DOHH2 (cell line): ENCODE measurements around the gene LLGL1.
A peak's percentile ranks its signal among the peaks of the same experiment; 100 is the strongest.

ENCODE experiments used
- H3F3A ChIP-seq: fragments of 200-600 bp; sonication (generic), shearing (Covaris generic); 2 replicates; pipeline ENCODE4 v1.6.0; 2016; ENCODE audit warnings: antibody characterized with exemption, mild to moderate bottlenecking; ENCODE audit not compliant: control insufficient read depth, insufficient read depth
- H3K27ac ChIP-seq: fragments of 200-600 bp; sonication (generic); 2 replicates; pipeline ENCODE4 v1.5.1; 2014; ENCODE audit warnings: low read depth, mild to moderate bottlenecking, low read length, moderate library complexity
- H3K27me3 ChIP-seq: fragments of 200-600 bp; sonication (generic); 2 replicates; pipeline ENCODE4 v1.6.1; 2014; ENCODE audit warnings: mild to moderate bottlenecking, low read length, mixed read lengths; ENCODE audit not compliant: control insufficient read depth
- H3K36me3 ChIP-seq: fragments of 200-600 bp; sonication (generic); 2 replicates; pipeline ENCODE4 v1.6.1; 2014; ENCODE audit warnings: mild to moderate bottlenecking, low read length, moderate library complexity, mixed read lengths; ENCODE audit not compliant: control insufficient read depth
- H3K4me1 ChIP-seq: fragments of 200-600 bp; sonication (generic); 2 replicates; pipeline ENCODE4 v1.6.1; 2014; ENCODE audit warnings: mild to moderate bottlenecking, low read length, mixed read lengths; ENCODE audit not compliant: control insufficient read depth
- H3K4me2 ChIP-seq: fragments of 200-600 bp; sonication (generic); 2 replicates; pipeline ENCODE4 v1.6.0; 2014; ENCODE audit warnings: mild to moderate bottlenecking, low read length, moderate library complexity
- H3K4me3 ChIP-seq: fragments of 200-600 bp; sonication (generic); 2 replicates; pipeline ENCODE4 v1.5.1; 2014; ENCODE audit warnings: mild to moderate bottlenecking, low read length, mixed read lengths
- H3K79me2 ChIP-seq: fragments of 200-600 bp; sonication (generic); 2 replicates; pipeline ENCODE4 v1.6.1; 2014; ENCODE audit warnings: mild to moderate bottlenecking, low read length, mixed read lengths; ENCODE audit not compliant: control insufficient read depth
- H3K9me2 ChIP-seq: fragments of 200-600 bp; sonication (generic); replicated peaks from 2 replicates; pipeline ENCODE4 v1.6.1; 2014; ENCODE audit warnings: mild to moderate bottlenecking, low read length, mixed read lengths; ENCODE audit not compliant: control insufficient read depth
- H3K9me3 ChIP-seq: fragments of 200-600 bp; sonication (generic); 2 replicates; pipeline ENCODE4 v1.6.1; 2014; ENCODE audit warnings: antibody characterized with exemption, low read length, mixed read lengths; ENCODE audit not compliant: control insufficient read depth, insufficient read depth
- H4K20me1 ChIP-seq: fragments of 200-600 bp; sonication (generic); 2 replicates; pipeline ENCODE4 v1.6.0; 2014; ENCODE audit warnings: low read depth, mild to moderate bottlenecking, antibody characterized with exemption, low read length, moderate library complexity; ENCODE audit not compliant: control insufficient read depth, insufficient read depth
- CTCF ChIP-seq: fragments of 200-600 bp; sonication (generic); IDR thresholded peaks from one replicate; pipeline ENCODE4 v1.5.1; 2014; ENCODE audit warnings: antibody characterized with exemption, mild to moderate bottlenecking, low read depth, low read length; ENCODE audit not compliant: poor library complexity, severe bottlenecking
- EZH2phosphoT487 ChIP-seq: fragments of 200-600 bp; sonication (generic); IDR thresholded peaks from 2 replicates; pipeline ENCODE4 v1.6.1; 2017; ENCODE audit warnings: borderline replicate concordance, mild to moderate bottlenecking, antibody characterized with exemption, low read length, moderate library complexity, mixed read lengths

Gene LLGL1

GRCh38 chr17:18261146-18261515 is 35.7 kb downstream of the LLGL1 start:
- 0 out of 2 replicates have a peak, but pooled peaks cover 7% of the 10 kb centered on the region for H4K20me1 ChIP-seq

GRCh38 chr17:18261659-18262058 is 36.2 kb downstream of the LLGL1 start:
- peaks cover 4% of the 10 kb centered on the region; the same call in 1 of the 2 replicates for H3K36me3 ChIP-seq

More at GRCh38 chr17:18261146-18261515, 35.7 kb downstream of the LLGL1 start:
- Histone ChIP-seq H3K27me3 (no peaks in the 10 kb centered on the region), H3K4me1 (peaks cover 34% of the 10 kb centered on the region), H3K9me2 (no peaks in the 10 kb centered on the region), H3K4me3 (peak overlapping the region; percentile 82), H3K79me2 (peaks cover 24% of the 10 kb centered on the region), H3K4me2 (peak overlapping the region; percentile 87), H3K9me3 (no peaks in the 10 kb centered on the region), H3K36me3 (peaks cover 10% of the 10 kb centered on the region), H3K27ac (peak overlapping the region; percentile 58), H3F3A (no peaks in the 10 kb centered on the region)
- TF ChIP-seq CTCF (no peak), EZH2phosphoT487 (no peak)

GRCh38 chr17:18262111-18262510 is 36.7 kb downstream of the LLGL1 start:
- H3K4me1 ChIP-seq: peaks cover 31% of the 10 kb centered on the region
- no peak overlapping the region for H3K27ac ChIP-seq
- H3K27me3 ChIP-seq: no peaks in the 10 kb centered on the region
- H3K36me3 ChIP-seq: no peaks in the 10 kb centered on the region
- no peaks in the 10 kb centered on the region for H3K9me2 ChIP-seq
- TF ChIP-seq CTCF: no peak
- TF ChIP-seq EZH2phosphoT487: no peak
- H4K20me1 ChIP-seq: 0 out of 2 replicates have a peak, but pooled peaks cover 4% of the 10 kb centered on the region
- no peaks in the 10 kb centered on the region for H3F3A ChIP-seq
- H3K4me2 ChIP-seq: peak overlapping the region; percentile 87
- H3K4me3 ChIP-seq: peak overlapping the region; percentile 82; the same call in 1 of the 2 replicates
- no peaks in the 10 kb centered on the region for H3K9me3 ChIP-seq
- H3K79me2 ChIP-seq: peaks cover 19% of the 10 kb centered on the region

More at GRCh38 chr17:18261659-18262058, 36.2 kb downstream of the LLGL1 start:
- H3K9me2 ChIP-seq: no peaks in the 10 kb centered on the region
- H3K4me1 ChIP-seq: peaks cover 34% of the 10 kb centered on the region
- no peaks in the 10 kb centered on the region for H3F3A ChIP-seq
- H3K27me3 ChIP-seq: no peaks in the 10 kb centered on the region
- peak overlapping the region; percentile 87 for H3K4me2 ChIP-seq
- H4K20me1 ChIP-seq: 0 out of 2 replicates have a peak, but pooled peaks cover 7% of the 10 kb centered on the region
- no peak for TF ChIP-seq CTCF
- no peak for TF ChIP-seq EZH2phosphoT487
- H3K79me2 ChIP-seq: peaks cover 23% of the 10 kb centered on the region
- no peak overlapping the region for H3K27ac ChIP-seq
- H3K4me3 ChIP-seq: peak overlapping the region; percentile 82
- H3K9me3 ChIP-seq: no peaks in the 10 kb centered on the region
